Measurements from ENCODE around the gene UBE3A. TPM values are rescaled to one million over a fixed set of nuclear protein-coding genes. Genes with fewer than 3 reads are reported as not detected.
"Not testable (repeated sequence)": the region's sequence is repeated elsewhere in the genome, so short reads cannot be mapped to it uniquely, and the experiment has no call there.

Gene UBE3A
- total RNA-seq, 2 donors from 2014 or later: 61.1 to 79.8 TPM

DNA sequence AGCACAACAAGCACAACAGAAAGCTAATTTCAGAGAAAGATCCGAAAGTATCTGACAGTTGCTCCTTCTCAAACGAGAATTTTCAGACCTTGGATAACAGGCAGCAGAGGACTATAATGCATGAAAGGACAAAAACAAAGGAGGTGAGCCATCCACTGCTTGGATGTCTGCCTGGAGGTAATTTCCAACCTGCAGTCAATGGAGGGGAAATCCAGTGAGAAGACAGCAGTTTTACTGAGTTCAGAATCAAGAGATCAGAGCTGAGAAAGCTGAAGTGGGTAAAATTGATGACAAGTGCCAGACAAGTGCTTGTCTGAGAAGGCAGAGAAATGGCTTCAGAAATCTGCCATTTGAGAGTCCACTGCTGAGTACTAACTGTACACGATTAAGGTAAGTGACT, 22.1 kb downstream of the UBE3A start:
- WGBS: 70% methylated on average over 3 of the region's 3 CpGs
- intact Hi-C loops (cut with DNase I): no loop called here
- DNase-seq (ENCODE audit: low spot score): no peak

DNA sequence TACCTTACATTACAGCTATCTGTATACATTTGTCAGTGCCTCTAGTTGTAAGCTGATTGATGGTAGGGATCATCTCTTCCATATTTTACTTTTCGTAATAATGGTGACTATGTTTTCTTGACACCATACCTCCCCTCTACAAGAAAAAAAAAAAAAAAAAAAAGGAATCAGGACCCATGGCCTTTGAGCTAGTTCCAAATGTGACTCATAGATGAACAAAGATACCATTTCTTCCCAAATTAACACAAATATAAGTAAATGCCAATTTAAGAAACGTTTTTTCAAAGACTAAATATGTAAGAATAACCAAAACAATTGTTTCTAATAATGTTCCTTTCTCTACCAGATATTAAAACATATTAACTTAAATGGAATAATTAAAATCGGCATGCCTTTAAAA, 23.1 kb downstream of the UBE3A start:
- TF ChIP-seq POLR2A (IDR thresholded peaks at IDR 0.05) (no peak), POLR2AphosphoS5 (IDR thresholded peaks at IDR 0.05) (no peak)
- TF ChIP-seq, protein P1, sequence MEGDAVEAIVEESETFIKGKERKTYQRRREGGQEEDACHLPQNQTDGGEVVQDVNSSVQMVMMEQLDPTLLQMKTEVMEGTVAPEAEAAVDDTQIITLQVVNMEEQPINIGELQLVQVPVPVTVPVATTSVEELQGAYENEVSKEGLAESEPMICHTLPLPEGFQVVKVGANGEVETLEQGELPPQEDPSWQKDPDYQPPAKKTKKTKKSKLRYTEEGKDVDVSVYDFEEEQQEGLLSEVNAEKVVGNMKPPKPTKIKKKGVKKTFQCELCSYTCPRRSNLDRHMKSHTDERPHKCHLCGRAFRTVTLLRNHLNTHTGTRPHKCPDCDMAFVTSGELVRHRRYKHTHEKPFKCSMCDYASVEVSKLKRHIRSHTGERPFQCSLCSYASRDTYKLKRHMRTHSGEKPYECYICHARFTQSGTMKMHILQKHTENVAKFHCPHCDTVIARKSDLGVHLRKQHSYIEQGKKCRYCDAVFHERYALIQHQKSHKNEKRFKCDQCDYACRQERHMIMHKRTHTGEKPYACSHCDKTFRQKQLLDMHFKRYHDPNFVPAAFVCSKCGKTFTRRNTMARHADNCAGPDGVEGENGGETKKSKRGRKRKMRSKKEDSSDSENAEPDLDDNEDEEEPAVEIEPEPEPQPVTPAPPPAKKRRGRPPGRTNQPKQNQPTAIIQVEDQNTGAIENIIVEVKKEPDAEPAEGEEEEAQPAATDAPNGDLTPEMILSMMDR (IDR thresholded peaks at IDR 0.05): no peak
- H3K9me3 ChIP-seq: no peaks in the 10 kb centered on the region
- no peaks in the 10 kb centered on the region for H3K36me3 ChIP-seq
- DNase-seq (ENCODE audit: low spot score): no peak
- H3K27me3 ChIP-seq (replicated peaks; ENCODE audit: insufficient read depth): no peaks in the 10 kb centered on the region
- no peak overlapping the region for H3K27ac ChIP-seq
- intact Hi-C loops (cut with DNase I): no loop called here
- H3K4me3 ChIP-seq: no peak overlapping the region
- WGBS: 84% methylated on average over 3 of the region's 3 CpGs
- H3K4me1 ChIP-seq (replicated peaks): no peaks in the 10 kb centered on the region

More for the DNA sequence above, 22.1 kb downstream of the UBE3A start:
- Histone ChIP-seq H3K4me1 (replicated peaks) (no peaks in the 10 kb centered on the region), H3K36me3 (no peaks in the 10 kb centered on the region), H3K9me3 (no peaks in the 10 kb centered on the region), H3K4me3 (no peak overlapping the region), H3K27me3 (replicated peaks; ENCODE audit: insufficient read depth) (no peaks in the 10 kb centered on the region), H3K27ac (no peak overlapping the region)
- TF ChIP-seq, protein P1 (IDR thresholded peaks at IDR 0.05): no peak
- TF ChIP-seq POLR2AphosphoS5 (IDR thresholded peaks at IDR 0.05): no peak
- TF ChIP-seq POLR2A (IDR thresholded peaks at IDR 0.05): no peak

DNA sequence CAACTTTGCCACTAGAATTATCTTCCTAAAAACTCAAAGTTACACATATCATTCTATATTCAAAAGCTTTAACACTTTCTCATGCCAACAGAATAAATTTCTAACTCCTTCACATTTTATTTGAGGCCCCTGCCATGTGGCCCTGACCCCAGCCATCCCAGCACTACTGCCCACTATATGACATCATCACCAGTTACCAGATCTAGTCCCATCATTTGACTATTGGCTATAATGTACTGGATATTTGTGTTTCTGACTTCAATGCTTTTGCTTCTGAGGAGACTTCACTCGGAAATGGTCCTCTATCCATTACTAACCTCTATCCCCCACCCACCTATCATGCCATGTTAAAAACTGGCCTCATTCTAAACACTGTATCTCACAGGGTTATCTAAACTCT, 23.6 kb downstream of the UBE3A start:
- H3K4me3 ChIP-seq: no peak overlapping the region
- H3K9me3 ChIP-seq: no peaks in the 10 kb centered on the region
- intact Hi-C loops (cut with DNase I): no loop called here
- WGBS: 100% methylated on average over 1 of the region's 1 CpG
- no peaks in the 10 kb centered on the region for H3K27me3 ChIP-seq (replicated peaks; ENCODE audit: insufficient read depth)
- TF ChIP-seq POLR2AphosphoS5 (IDR thresholded peaks at IDR 0.05) (no peak), POLR2A (IDR thresholded peaks at IDR 0.05) (no peak)
- TF ChIP-seq, protein P1 (IDR thresholded peaks at IDR 0.05): no peak
- H3K36me3 ChIP-seq: no peaks in the 10 kb centered on the region
- H3K4me1 ChIP-seq (replicated peaks): no peaks in the 10 kb centered on the region
- DNase-seq (ENCODE audit: low spot score): no peak
- H3K27ac ChIP-seq: no peak overlapping the region

DNA sequence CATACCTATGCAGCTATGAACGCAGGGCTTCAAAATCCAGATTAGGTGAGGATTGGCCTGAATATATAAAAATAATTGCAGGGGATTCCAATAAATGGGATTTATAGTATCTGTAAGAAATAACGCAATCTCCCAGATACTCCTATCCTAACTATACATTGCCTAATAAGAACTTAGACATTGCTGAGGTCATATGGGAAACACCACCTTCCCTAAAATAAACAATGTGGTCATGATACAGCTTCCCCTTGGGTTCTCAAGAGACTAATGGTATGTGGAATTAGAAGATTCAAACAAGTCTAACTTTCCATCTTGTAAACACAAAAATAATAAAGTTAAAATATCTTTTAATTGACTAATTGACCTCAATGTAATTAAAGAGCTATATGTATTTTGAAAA, 28.2 kb downstream of the UBE3A start:
- 98% methylated on average over 2 of the region's 2 CpGs for whole genome bisulfite sequencing
- Histone ChIP-seq H3K4me3 (no peak overlapping the region), H3K4me1 (replicated peaks) (no peaks in the 10 kb centered on the region), H3K27ac (no peak overlapping the region), H3K27me3 (replicated peaks; ENCODE audit: insufficient read depth) (no peaks in the 10 kb centered on the region), H3K36me3 (no peaks in the 10 kb centered on the region), H3K9me3 (no peaks in the 10 kb centered on the region)
- intact Hi-C loops (cut with DNase I): no loop called here
- DNase-seq (ENCODE audit: low spot score): no peak
- no peak for TF ChIP-seq POLR2AphosphoS5 (IDR thresholded peaks at IDR 0.05)
- no peak for TF ChIP-seq POLR2A (IDR thresholded peaks at IDR 0.05)
- TF ChIP-seq, protein P1 (IDR thresholded peaks at IDR 0.05): no peak

DNA sequence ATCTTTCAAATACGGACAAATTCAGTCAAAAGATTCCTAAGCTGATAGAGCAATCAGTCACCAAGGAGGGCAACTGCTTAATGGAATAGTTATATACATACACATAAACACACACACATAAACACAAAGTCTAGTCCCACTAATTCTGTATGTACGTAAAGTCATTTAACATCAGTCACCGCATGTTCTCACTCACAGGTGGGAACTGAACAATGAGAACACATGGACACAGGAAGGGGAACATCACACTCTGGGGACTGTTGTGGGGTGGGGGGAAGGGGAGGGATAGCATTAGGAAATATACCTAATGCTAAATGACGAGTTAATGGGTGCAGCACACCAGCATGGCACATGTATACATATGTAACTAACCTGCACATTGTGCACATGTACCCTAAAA, 29.1 kb downstream of the UBE3A start:
- intact Hi-C loops (cut with DNase I); DNase-seq (ENCODE audit: low spot score); H3K27me3 ChIP-seq (replicated peaks; ENCODE audit: insufficient read depth); H3K4me3 ChIP-seq; H3K4me1 ChIP-seq (replicated peaks); H3K9me3 ChIP-seq; H3K27ac ChIP-seq; H3K36me3 ChIP-seq: not testable (repeated sequence)
- 74% methylated on average over 4 of the region's 4 CpGs for WGBS
